Lower lobe of right lung (tissue), 2 donors: ENCODE results near the gene CAPN10. TPM values are rescaled to one million over a fixed set of nuclear protein-coding genes. Genes with fewer than 3 reads are reported as not detected.

Source experiments
- ATAC-seq, 2 donors: fragments of 200-7000 bp; cut with Tn5 transposase; one replicate each; pipeline ENCODE4 v1.9.1; 2020 to 2022; ENCODE audit warnings: mild to moderate bottlenecking in 2 of 2, moderate library complexity in 2 of 2
- DNase-seq: peaks from one replicate; pipeline ENCODE4 v3.0.0-alpha.2; 2020
- H3K27ac ChIP-seq: fragments of 200-600 bp; one replicate; pipeline ENCODE4 v1.8.0; 2022
- H3K27me3 ChIP-seq: fragments of 200-600 bp; one replicate; pipeline ENCODE4 v1.8.0; 2022; ENCODE audit warnings: low read depth
- H3K36me3 ChIP-seq: fragments of 200-600 bp; one replicate; pipeline ENCODE4 v1.8.0; 2022; ENCODE audit warnings: mild to moderate bottlenecking
- H3K4me1 ChIP-seq: fragments of 200-600 bp; one replicate; pipeline ENCODE4 v1.8.0; 2022
- H3K4me3 ChIP-seq: fragments of 200-600 bp; one replicate; pipeline ENCODE4 v1.8.0; 2022; ENCODE audit warnings: mild to moderate bottlenecking
- H3K9me3 ChIP-seq: fragments of 200-600 bp; one replicate; pipeline ENCODE4 v1.8.0; 2022
- intact Hi-C: fragments of 100-400 bp; cut with DNase I; formaldehyde crosslinking; loops from one replicate; pipeline ENCODE4 v1.11.0; 2022
- total RNA-seq: library from RNA; stranded (reverse); fragmentation: NEBNext Ultra II Directional; extraction: Animal tissue kit (Norgen Biotek cat#: 25700); gene quantifications from one replicate; pipeline ENCODE4 v1.2.1, GENCODE V29; 2021
- TF ChIP-seq, protein P1 (sequence below): fragments of 200-600 bp; IDR thresholded peaks from one replicate; pipeline ENCODE4 v1.8.0; 2022; ENCODE audit warnings: antibody characterized with exemption, mild to moderate bottlenecking
- donor health status: DM: no; HTN: yes; CAD: no; lungs with severe emphysema.

Gene CAPN10
- total RNA-seq, 1 donor from 2014 or later: 37.2 TPM

DNA sequence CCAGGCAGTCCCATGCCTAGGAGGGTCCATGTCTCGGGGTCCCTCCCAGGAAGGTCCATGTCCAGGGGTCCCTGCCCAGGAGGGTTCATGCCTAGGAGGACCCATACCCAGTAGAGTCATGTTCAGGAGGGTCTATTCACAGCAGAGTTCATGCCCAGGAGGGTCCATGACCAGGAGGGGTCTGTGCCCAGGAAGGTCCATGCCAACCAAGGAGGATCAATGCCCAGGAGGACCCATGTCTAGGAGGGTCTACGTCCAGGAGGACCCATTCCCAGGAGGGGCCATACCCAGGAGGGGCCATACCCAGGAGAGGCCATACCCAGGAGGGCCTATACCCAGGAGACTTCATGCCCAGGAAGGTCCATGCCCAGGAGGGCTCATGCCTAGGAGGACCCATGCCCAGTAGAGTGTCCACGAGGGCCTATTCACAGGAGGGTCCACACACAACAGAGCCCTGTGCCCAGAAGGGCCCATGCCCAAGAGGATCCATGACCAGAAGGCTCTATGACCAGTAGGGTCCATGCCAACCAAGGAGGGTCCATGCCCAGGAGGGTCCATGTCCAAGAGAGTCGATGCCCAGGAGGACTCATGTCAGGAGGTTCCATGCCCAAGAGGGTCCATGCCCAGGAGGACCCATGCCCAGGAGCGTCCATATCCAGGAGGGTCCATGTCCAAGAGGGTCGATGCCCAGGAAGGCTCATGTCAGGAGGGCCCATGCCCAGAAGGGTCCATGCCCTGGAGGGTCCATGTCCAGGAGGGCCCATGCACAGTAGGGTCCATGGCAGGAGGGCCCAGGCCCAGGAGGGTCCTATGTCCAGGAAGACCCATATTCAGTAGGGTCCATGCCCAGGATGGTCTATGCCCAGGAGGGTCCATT, 48.8 kb downstream of the CAPN10 start:
- Histone ChIP-seq H3K36me3 (no peaks in the 10 kb centered on the region), H3K4me3 (no peak overlapping the region), H3K27ac (no peak overlapping the region), H3K9me3 (peaks cover 4% of the 10 kb centered on the region), H3K4me1 (no peaks in the 10 kb centered on the region), H3K27me3 (no peaks in the 10 kb centered on the region)
- DNase-seq (no peak), ATAC-seq (peak in 1 of 2 donors; percentile 4)
- TF ChIP-seq, protein P1, sequence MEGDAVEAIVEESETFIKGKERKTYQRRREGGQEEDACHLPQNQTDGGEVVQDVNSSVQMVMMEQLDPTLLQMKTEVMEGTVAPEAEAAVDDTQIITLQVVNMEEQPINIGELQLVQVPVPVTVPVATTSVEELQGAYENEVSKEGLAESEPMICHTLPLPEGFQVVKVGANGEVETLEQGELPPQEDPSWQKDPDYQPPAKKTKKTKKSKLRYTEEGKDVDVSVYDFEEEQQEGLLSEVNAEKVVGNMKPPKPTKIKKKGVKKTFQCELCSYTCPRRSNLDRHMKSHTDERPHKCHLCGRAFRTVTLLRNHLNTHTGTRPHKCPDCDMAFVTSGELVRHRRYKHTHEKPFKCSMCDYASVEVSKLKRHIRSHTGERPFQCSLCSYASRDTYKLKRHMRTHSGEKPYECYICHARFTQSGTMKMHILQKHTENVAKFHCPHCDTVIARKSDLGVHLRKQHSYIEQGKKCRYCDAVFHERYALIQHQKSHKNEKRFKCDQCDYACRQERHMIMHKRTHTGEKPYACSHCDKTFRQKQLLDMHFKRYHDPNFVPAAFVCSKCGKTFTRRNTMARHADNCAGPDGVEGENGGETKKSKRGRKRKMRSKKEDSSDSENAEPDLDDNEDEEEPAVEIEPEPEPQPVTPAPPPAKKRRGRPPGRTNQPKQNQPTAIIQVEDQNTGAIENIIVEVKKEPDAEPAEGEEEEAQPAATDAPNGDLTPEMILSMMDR: no peak
- intact Hi-C loops: no loop called here

DNA sequence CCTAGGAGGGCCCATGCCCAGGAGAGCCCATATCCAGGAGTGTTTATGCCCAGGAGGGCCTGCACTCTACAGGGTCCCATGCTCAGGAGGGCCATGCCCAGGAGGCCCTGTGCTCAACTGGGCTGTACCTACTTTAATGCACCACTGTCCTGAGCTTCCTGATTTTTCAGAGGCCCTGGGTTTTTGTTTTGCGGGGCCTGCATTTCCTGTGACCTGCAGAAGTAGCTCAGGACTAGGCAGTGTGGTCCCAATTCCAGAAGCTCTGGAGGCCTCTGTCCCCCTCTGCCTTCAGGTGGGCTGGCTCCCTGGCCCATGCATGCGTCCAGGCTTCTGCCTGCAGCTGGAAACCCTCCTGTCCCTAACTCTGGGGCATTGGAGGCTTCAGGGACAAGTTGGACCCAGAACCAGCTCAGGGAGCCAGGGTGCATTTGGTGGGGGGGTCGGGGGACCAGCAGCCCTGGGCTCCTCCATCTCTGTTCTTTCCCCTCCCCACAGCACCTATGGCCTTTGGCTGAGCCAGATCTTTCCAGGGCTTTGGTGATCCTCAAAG, 49.5 kb downstream of the CAPN10 start:
- no peak for DNase-seq
- intact Hi-C loops: no loop called here
- H3K36me3 ChIP-seq: no peaks in the 10 kb centered on the region
- no peak overlapping the region for H3K27ac ChIP-seq
- peaks cover 4% of the 10 kb centered on the region for H3K9me3 ChIP-seq
- TF ChIP-seq, protein P1: no peak
- H3K4me1 ChIP-seq: no peaks in the 10 kb centered on the region
- H3K4me3 ChIP-seq: no peak overlapping the region
- H3K27me3 ChIP-seq: no peaks in the 10 kb centered on the region
- peak in 1 of 2 donors; percentile 22 for ATAC-seq

DNA sequence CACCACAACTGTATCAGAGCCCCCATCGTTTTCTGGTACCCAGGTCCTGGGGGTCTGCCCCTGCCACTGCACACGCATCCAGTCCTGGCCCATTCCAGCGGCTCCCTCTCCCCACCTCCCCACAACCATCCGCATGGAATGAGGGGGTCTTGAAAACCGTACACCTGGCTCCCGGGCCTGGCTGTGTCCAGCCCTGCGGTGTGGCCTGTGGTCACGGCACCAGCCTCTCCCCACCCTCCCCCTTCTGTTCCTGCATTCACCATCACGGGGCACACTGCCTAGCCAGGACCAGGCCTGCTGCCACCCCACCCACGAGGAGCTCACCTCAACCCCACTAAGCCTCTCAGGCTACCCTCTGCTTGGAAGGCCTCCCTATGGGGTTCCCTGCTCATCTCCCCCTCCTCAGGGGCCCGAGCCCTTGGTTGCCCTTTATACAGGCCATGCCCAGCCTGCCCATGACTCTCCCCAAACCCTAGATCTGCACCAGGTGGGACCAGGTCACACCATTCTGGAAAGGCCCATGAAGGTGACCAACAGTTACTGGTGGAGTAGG, 50.1 kb downstream of the CAPN10 start:
- H3K27ac ChIP-seq: no peak overlapping the region
- H3K4me3 ChIP-seq: no peak overlapping the region
- peaks cover 4% of the 10 kb centered on the region for H3K9me3 ChIP-seq
- intact Hi-C loops: no loop called here
- H3K4me1 ChIP-seq: no peaks in the 10 kb centered on the region
- no peaks in the 10 kb centered on the region for H3K36me3 ChIP-seq
- H3K27me3 ChIP-seq: no peaks in the 10 kb centered on the region
- TF ChIP-seq, protein P1: no peak
- DNase-seq: no peak
- ATAC-seq: no peak

DNA sequence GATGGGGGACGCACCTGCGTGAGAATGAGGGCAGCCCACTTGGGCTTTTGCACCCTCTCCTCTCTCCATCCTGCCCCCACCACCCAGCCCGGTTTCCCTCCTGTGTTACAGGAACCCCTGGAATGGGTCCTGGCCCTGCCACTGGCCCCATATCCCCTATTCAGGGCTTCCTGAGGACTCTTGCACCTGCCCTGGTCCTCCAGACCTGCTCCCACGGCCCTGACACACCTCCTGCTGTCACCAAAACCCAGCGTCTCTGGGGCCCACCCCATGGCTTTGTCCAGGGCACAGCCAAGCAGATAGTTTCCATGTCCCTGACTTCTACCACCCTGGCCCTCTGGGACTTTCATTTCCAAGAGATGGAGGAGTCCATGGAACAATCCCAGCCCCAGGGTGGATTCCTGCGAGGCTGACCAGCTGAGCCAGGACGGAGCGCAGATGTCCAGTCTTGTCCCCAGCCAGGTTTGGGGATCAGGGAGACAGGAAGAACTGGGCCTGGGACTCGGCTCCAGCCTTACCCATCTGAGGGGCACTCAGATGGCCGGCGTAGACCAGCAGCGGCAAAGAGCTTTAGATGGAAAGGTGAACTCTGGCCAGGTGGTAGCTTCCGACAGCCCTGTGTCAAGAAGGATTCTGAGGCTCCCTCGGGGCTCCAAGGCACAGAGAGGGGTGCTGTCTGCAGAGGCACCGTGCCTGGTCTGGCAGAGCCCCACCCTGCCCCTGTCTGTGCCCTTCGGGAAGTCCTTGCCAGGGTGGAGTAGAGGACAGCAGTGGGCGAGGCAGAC, 50.8 kb downstream of the CAPN10 start:
- ATAC-seq (no peak), DNase-seq (no peak)
- Histone ChIP-seq H3K27me3 (no peaks in the 10 kb centered on the region), H3K4me1 (no peaks in the 10 kb centered on the region), H3K36me3 (no peaks in the 10 kb centered on the region), H3K27ac (no peak overlapping the region), H3K9me3 (peaks cover 4% of the 10 kb centered on the region), H3K4me3 (no peak overlapping the region)
- intact Hi-C loops: no loop called here
- TF ChIP-seq, protein P1: no peak

DNA sequence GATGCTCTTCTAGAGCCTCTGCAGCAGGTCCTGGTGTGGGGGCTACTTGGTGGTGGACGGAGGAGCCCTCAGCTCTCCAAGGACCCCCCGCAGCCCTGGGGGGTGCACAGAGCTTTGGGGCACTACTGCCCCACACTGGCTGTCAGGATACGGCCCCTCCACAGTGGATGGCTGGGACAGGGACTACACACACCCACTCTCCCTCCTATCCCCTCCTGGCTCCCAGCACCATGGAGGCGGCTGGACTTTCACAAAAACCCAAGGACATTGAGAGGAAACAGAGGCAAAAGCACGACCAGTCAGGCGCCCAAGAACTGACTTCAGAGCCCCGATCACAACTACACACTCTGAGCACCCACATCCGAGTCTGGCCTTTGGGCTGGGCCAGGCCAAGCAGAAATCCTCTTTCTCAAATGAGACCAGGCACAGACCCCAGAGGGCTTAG, 51.4 kb downstream of the CAPN10 start:
- TF ChIP-seq, protein P1: no peak
- ATAC-seq: peak in 1 of 2 donors; percentile 23

More for the DNA sequence above, 51.4 kb downstream of the CAPN10 start:
- Histone ChIP-seq H3K9me3 (peaks cover 4% of the 10 kb centered on the region), H3K36me3 (no peaks in the 10 kb centered on the region), H3K27me3 (no peaks in the 10 kb centered on the region), H3K4me3 (no peak overlapping the region), H3K27ac (no peak overlapping the region), H3K4me1 (no peaks in the 10 kb centered on the region)
- DNase-seq: no peak
- intact Hi-C loops: no loop called here
